HCT116 (cell line): ENCODE data around the gene SPEN. TPM values are rescaled to one million over a fixed set of nuclear protein-coding genes. Genes with fewer than 3 reads are reported as not detected.

Source experiments
- ATAC-seq: fragments of 200-7000 bp; cut with Tn5 transposase; 2 replicates; pipeline ENCODE4 v1.9.1; 2020; ENCODE audit warnings: mild to moderate bottlenecking, moderate library complexity
- BruUV-seq: library from RNA; stranded (reverse); fragments of 400-500 nt; replicated peaks from 2 replicates; lab custom pipeline; 2021; lab: Mats Ljungman, UMichigan
- CTCF ChIA-PET: fragments of 300-600 bp; sonication (Branson Sonifier 250); formaldehyde crosslinking; loops from one replicate; lab custom pipeline; 2021; ENCODE audit warnings: antibody characterized with exemption; lab: Charles Lee
- POLR2A ChIA-PET: fragments of 300-600, 350-600 bp; sonication (Branson Sonifier 250); formaldehyde crosslinking; loops from one replicate; lab custom pipeline; 2021; ENCODE audit warnings: antibody characterized with exemption; lab: Charles Lee
- RAD21 ChIA-PET, 2 experiments: fragments of 300-600 bp; sonication (Branson Sonifier 250); formaldehyde crosslinking; loops; one replicate each; lab custom pipeline; 2023; ENCODE audit warnings: low total read pairs in 2 of 2; ENCODE audit not compliant: uncharacterized antibody in 2 of 2, unreplicated experiment in 2 of 2, low non-redundant PET in 1 of 2; lab: Charles Lee
- DNase-seq: peaks from one replicate; pipeline ENCODE4 v3.0.0-alpha.2; 2010; ENCODE audit warnings: low read depth, low spot score
- H2AFZ ChIP-seq: fragments of 200-600 bp; shearing (Covaris generic), sonication (generic); 2 replicates; pipeline ENCODE4 v1.6.1; 2017; ENCODE audit warnings: low read depth, mixed run types, mixed read lengths, antibody characterized with exemption, low read length; ENCODE audit not compliant: poor library complexity, severe bottlenecking
- H3K27ac ChIP-seq: 2 replicates; pipeline ENCODE4 v1.5.1; 2012; ENCODE audit warnings: low read depth, low read length
- H3K27me3 ChIP-seq: fragments of 200-600 bp; sonication (generic); 2 replicates; pipeline ENCODE4 v1.6.1; 2016; ENCODE audit warnings: mixed run types, low read length, mixed read lengths; ENCODE audit not compliant: insufficient read depth
- H3K36me3 ChIP-seq, 2 experiments: fragments of 200-500 bp in 1 of 2; fragments of 200-600 bp in 1 of 2; sonication (Bioruptor generic) in 1 of 2; sonication (generic) in 1 of 2; 2 replicates each; pipeline versions ENCODE4 v1.5.1 to v1.6.1; 2014 to 2016; ENCODE audit warnings: low read length in 2 of 2, inconsistent platforms in 1 of 2, mixed read lengths in 1 of 2, mixed run types in 1 of 2; ENCODE audit not compliant: insufficient read depth in 2 of 2, control insufficient read depth in 1 of 2
- H3K4me1 ChIP-seq, 2 experiments: fragments of 200-600 bp in 1 of 2; sonication (generic) in 1 of 2; 2 replicates each; pipeline versions ENCODE4 v1.5.1 to v1.6.1; 2012 to 2017; ENCODE audit warnings: low read length in 2 of 2, inconsistent platforms in 1 of 2, mild to moderate bottlenecking in 1 of 2, mixed read lengths in 1 of 2, mixed run types in 1 of 2, moderate library complexity in 1 of 2; ENCODE audit not compliant: insufficient read depth in 2 of 2, control insufficient read depth in 1 of 2
- H3K4me2 ChIP-seq: fragments of 200-600 bp; sonication (generic); 2 replicates; pipeline ENCODE4 v1.6.1; 2017; ENCODE audit warnings: mixed run types, low read length, mixed read lengths
- H3K4me3 ChIP-seq, 2 experiments: fragments of 200-600 bp in 1 of 2; sonication (generic) in 1 of 2; replicated peaks in 1 of 2; 2 replicates each; pipeline ENCODE4 v1.5.1; 2011 to 2016; ENCODE audit warnings: low read length in 2 of 2, control low read depth in 1 of 2, low read depth in 1 of 2, mild to moderate bottlenecking in 1 of 2, mixed read lengths in 1 of 2, mixed run types in 1 of 2
- H3K79me2 ChIP-seq: fragments of 200-600 bp; sonication (generic); 2 replicates; pipeline ENCODE4 v1.6.1; 2017; ENCODE audit warnings: mild to moderate bottlenecking, mixed run types, low read length, moderate library complexity, mixed read lengths; ENCODE audit not compliant: insufficient read depth
- H3K9ac ChIP-seq: fragments of 200-600 bp; sonication (generic); 2 replicates; pipeline ENCODE4 v1.6.1; 2016; ENCODE audit warnings: low read length, mixed read lengths
- H3K9me2 ChIP-seq: fragments of 200-600 bp; sonication (generic), shearing (Covaris generic); 2 replicates; pipeline ENCODE4 v1.6.1; 2017; ENCODE audit warnings: mixed run types, mild to moderate bottlenecking, moderate library complexity; ENCODE audit not compliant: insufficient read depth
- H3K9me3 ChIP-seq, 2 experiments: fragments of 200-500 bp in 1 of 2; fragments of 200-600 bp in 1 of 2; sonication (Bioruptor generic) in 1 of 2; sonication (generic) in 1 of 2; 2 replicates each; pipeline ENCODE4 v1.6.1; 2014 to 2017; ENCODE audit warnings: low read length in 2 of 2, mixed read lengths in 2 of 2, inconsistent platforms in 1 of 2, low read depth in 1 of 2, mild to moderate bottlenecking in 1 of 2, mixed run types in 1 of 2, moderate library complexity in 1 of 2; ENCODE audit not compliant: control insufficient read depth in 1 of 2, insufficient read depth in 1 of 2
- H4K20me1 ChIP-seq: fragments of 200-600 bp; sonication (generic), shearing (Covaris generic); 2 replicates; pipeline ENCODE4 v1.6.1; 2017; ENCODE audit warnings: mixed run types, mild to moderate bottlenecking, moderate library complexity; ENCODE audit not compliant: insufficient read depth
- CEBPB ChIP-seq: IDR thresholded peaks from 2 replicates; pipeline ENCODE4 v1.6.1; 2012; ENCODE audit warnings: low read depth
- EZH2phosphoT487 ChIP-seq: fragments of 200-600 bp; IDR thresholded peaks from 2 replicates; pipeline ENCODE4 v1.6.1; 2018; ENCODE audit warnings: antibody characterized with exemption, borderline replicate concordance
- SIN3A ChIP-seq: IDR thresholded peaks from 2 replicates; pipeline ENCODE4 v1.6.1; 2012; ENCODE audit warnings: low read depth
- ZFX ChIP-seq: fragments of 450-650 bp; IDR thresholded peaks from 2 replicates; pipeline ENCODE4 v1.6.1; 2017
- intact Hi-C: fragments of 100-400 bp; cut with micrococcal nuclease; formaldehyde crosslinking; loops from 2 replicates; pipeline ENCODE4 v1.10.0; 2022
- total RNA-seq: library from RNA; stranded (reverse); gene quantifications from one replicate; pipeline ENCODE4 v1.2.1, GENCODE V29; 2021; ENCODE audit not compliant: unreplicated experiment
- TF ChIP-seq, protein P1 (sequence below): IDR thresholded peaks from 2 replicates; pipeline ENCODE4 v1.6.1; 2012
- TF ChIP-seq, protein P2 (sequence below): IDR thresholded peaks from 2 replicates; pipeline ENCODE4 v1.6.1; 2011; ENCODE audit warnings: mild to moderate bottlenecking, low read length, moderate library complexity; ENCODE audit not compliant: insufficient replicate concordance; ENCODE audit errors: extremely low read depth

Gene SPEN
- total RNA-seq, 1 experiment from 2014 or later = 58.6 TPM

DNA sequence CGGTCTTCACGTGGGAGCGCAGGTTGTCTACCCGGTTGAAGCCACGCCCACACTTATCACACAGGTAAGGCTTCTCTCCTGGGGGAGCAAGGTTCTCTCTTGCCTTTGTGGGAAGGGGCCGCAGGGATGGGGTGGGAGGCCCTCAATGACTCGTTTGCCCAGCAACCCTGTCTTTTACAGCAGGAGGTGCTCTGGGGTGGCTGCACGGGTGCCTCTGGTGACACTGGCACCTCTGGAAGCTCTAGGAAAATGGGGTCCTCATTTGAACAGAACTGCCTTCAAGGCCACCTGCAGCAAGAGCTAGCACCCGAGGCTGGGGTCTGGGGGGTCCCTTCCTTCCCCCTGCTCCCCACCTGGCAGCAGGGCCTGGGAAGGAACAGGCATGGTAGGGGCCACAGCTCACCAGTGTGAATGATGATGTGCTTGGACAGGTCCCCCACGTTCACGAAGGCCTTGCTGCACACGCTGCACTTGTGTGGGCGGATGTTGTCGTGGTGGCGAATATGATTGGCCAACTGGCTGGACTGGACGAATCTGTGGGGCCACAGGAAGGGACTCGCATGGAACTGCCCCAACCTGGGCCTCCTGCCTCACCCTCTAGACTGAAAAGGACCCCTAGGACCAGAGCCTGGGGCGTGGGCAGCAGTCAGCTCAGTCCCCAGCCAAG lies 95.3 kb downstream of the SPEN start:
- CTCF ChIA-PET = no interaction called here
- POLR2A ChIA-PET = no interaction called here
- intact Hi-C loops = no loop called here

DNA sequence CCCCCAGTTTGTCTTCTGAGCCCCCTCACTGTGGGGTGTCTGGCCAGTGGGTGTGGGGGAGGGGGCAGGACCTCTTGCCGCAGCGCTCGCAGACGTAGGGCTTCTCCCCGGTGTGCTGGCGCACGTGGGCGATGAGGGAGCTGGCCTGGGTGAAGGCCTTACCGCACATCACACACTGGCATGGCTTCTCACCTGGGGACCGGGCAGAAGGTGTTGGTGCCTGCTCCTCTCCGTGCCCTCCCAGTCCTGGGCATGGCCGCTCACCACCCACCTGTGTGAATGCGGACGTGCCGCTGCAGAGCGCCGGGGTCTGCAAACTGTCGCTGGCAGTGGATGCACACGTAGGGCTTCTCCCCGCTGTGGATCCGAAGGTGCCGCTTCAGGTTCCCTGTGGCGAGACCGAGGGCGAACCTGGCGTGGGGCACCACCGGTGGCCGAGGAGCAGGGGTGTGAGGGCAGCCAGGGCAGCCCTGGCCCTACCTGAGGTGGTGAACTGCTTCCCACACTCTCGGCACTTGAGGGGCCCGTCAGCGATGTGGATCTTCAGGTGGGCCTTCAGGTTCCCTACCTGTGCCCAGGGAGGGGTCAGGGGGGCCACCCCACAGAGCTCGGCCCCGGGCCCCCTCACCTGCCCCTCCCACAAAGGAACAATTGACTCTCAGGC lies 96.0 kb downstream of the SPEN start:
- no peak for TF ChIP-seq SIN3A
- no peak for TF ChIP-seq CEBPB
- TF ChIP-seq ZFX = no peak
- TF ChIP-seq, protein P1, sequence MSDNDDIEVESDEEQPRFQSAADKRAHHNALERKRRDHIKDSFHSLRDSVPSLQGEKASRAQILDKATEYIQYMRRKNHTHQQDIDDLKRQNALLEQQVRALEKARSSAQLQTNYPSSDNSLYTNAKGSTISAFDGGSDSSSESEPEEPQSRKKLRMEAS = no peak
- TF ChIP-seq, protein P2, sequence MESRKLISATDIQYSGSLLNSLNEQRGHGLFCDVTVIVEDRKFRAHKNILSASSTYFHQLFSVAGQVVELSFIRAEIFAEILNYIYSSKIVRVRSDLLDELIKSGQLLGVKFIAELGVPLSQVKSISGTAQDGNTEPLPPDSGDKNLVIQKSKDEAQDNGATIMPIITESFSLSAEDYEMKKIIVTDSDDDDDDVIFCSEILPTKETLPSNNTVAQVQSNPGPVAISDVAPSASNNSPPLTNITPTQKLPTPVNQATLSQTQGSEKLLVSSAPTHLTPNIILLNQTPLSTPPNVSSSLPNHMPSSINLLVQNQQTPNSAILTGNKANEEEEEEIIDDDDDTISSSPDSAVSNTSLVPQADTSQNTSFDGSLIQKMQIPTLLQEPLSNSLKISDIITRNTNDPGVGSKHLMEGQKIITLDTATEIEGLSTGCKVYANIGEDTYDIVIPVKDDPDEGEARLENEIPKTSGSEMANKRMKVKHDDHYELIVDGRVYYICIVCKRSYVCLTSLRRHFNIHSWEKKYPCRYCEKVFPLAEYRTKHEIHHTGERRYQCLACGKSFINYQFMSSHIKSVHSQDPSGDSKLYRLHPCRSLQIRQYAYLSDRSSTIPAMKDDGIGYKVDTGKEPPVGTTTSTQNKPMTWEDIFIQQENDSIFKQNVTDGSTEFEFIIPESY = no peak
- TF ChIP-seq EZH2phosphoT487 = no peak
- intact Hi-C loops = no loop called here
- Histone ChIP-seq H3K9me3 (no peaks in the 10 kb centered on the region), H3K79me2 (peaks cover 8% of the 10 kb centered on the region; the same call in 1 of the 2 replicates), H3K4me3 (no peak overlapping the region), H3K4me2 (no peak overlapping the region), H3K4me1 (no peaks in the 10 kb centered on the region), H3K27me3 (no peaks in the 10 kb centered on the region), H3K9me2 (no peaks in the 10 kb centered on the region), H3K9ac (no peak overlapping the region), H2AFZ (no peak overlapping the region), H4K20me1 (no peaks in the 10 kb centered on the region), H3K36me3 (peaks cover 23 to 37% of the 10 kb centered on the region in 2 experiments), H3K27ac (no peak overlapping the region)
- no TSS peak for BruUV-seq
- no peak for ATAC-seq
- ChIA-PET RAD21 (no interaction called here), POLR2A (no interaction called here), CTCF (no interaction called here)
- no peak for DNase-seq

More for the DNA sequence above, 95.3 kb downstream of the SPEN start:
- Histone ChIP-seq H3K79me2 (peaks cover 4% of the 10 kb centered on the region; the same call in 1 of the 2 replicates), H4K20me1 (no peaks in the 10 kb centered on the region), H2AFZ (no peak overlapping the region), H3K27me3 (no peaks in the 10 kb centered on the region), H3K4me2 (no peak overlapping the region), H3K4me3 (no peak overlapping the region), H3K27ac (no peak overlapping the region), H3K9ac (no peak overlapping the region)
- no peak for ATAC-seq
- RAD21 ChIA-PET = no interaction called here
- BruUV-seq = no TSS peak
- TF ChIP-seq EZH2phosphoT487 = no peak
- TF ChIP-seq, protein P2 = no peak
- TF ChIP-seq, all 23 proteins: peak for 0
- no peaks in the 10 kb centered on the region for H3K9me3 ChIP-seq
- DNase-seq = no peak
- H3K9me2 ChIP-seq = no peaks in the 10 kb centered on the region
- peaks cover 23 to 35% of the 10 kb centered on the region in 2 experiments for H3K36me3 ChIP-seq
- H3K4me1 ChIP-seq = no peaks in the 10 kb centered on the region
